ENCODE results near the gene BRD7. TPM values are rescaled to one million over a fixed set of nuclear protein-coding genes. Genes with fewer than 3 reads are reported as not detected.

The BRD7 gene
- total RNA-seq, 1 donor from 2014 or later: 104 TPM

- no peaks in the 10 kb centered on the region for H3K9me3 Mint-ChIP-seq (ENCODE audit: low read depth)
- no peak for DNase-seq (ENCODE audit: low spot score, unreplicated experiment)
- peaks cover 26% of the 10 kb centered on the region for H3K36me3 Mint-ChIP-seq (ENCODE audit: insufficient read depth)
- peaks cover 11% of the 10 kb centered on the region for H3K4me1 Mint-ChIP-seq (ENCODE audit: low read depth)
- H3K4me3 Mint-ChIP-seq (ENCODE audit: low read depth): no peak overlapping the region
- no peak for TF ChIP-seq CTCF (IDR thresholded peaks at IDR 0.05; ENCODE audit: unreplicated experiment)
- peak overlapping the region; percentile 64 for H3K27ac Mint-ChIP-seq
- no peaks in the 10 kb centered on the region for H3K27me3 Mint-ChIP-seq
Observed at GRCh38 chr16:50316848-50317630, 51.7 kb downstream of the BRD7 start.

DNA sequence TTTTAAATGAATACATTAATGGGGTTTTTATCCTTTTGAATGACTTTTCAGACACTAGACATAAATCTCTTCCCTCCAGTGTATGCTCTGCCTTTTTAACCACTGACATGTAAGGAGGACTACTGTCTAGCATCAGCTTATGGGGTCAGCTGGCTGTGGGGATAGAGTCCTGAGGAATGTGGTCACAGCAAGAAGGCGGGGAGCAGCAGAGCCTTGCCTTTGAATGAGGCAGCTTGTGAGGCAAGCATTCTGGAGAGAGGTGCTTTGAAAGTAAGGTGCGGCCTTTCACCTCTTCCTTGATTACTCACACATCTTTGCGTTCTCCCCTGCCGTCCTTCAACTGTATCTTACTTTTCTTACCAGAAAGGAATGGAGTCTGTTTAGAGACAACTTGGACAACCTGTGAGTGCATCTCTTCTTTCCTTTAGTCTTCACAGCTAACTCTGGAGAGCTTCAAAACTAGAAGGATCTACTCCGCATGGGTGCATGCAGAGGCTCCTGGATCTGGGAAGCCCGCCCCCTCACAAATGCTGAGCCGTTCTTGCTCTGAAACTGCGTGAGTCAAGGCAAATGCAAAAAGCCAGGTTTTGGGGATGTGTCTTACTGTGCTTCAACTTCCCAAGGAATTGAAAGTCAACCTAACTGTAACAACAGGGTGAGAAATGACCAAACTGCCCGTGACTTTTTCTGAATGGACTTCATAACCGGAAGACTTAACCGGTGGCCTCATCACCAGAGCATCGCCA is 52.5 kb downstream of the BRD7 start:
- H3K4me3 Mint-ChIP-seq (ENCODE audit: low read depth): no peak overlapping the region
- no peak overlapping the region for H3K27ac Mint-ChIP-seq
- no peak for DNase-seq (ENCODE audit: low spot score, unreplicated experiment)
- peaks cover 11% of the 10 kb centered on the region for H3K4me1 Mint-ChIP-seq (ENCODE audit: low read depth)
- no peak for TF ChIP-seq CTCF (IDR thresholded peaks at IDR 0.05; ENCODE audit: unreplicated experiment)
- H3K9me3 Mint-ChIP-seq (ENCODE audit: low read depth): no peaks in the 10 kb centered on the region
- H3K36me3 Mint-ChIP-seq (ENCODE audit: insufficient read depth): peaks cover 24% of the 10 kb centered on the region
- H3K27me3 Mint-ChIP-seq: no peaks in the 10 kb centered on the region

GRCh38 chr16:50315346-50315997 is 53.3 kb downstream of the BRD7 start:
- Mint-ChIP-seq H3K27me3 (no peaks in the 10 kb centered on the region), H3K4me3 (ENCODE audit: low read depth) (no peak overlapping the region), H3K36me3 (ENCODE audit: insufficient read depth) (peaks cover 22% of the 10 kb centered on the region), H3K4me1 (ENCODE audit: low read depth) (peaks cover 11% of the 10 kb centered on the region), H3K27ac (no peak overlapping the region), H3K9me3 (ENCODE audit: low read depth) (no peaks in the 10 kb centered on the region)
- no peak for DNase-seq (ENCODE audit: low spot score, unreplicated experiment)
- no peak for TF ChIP-seq CTCF (IDR thresholded peaks at IDR 0.05; ENCODE audit: unreplicated experiment)

DNA sequence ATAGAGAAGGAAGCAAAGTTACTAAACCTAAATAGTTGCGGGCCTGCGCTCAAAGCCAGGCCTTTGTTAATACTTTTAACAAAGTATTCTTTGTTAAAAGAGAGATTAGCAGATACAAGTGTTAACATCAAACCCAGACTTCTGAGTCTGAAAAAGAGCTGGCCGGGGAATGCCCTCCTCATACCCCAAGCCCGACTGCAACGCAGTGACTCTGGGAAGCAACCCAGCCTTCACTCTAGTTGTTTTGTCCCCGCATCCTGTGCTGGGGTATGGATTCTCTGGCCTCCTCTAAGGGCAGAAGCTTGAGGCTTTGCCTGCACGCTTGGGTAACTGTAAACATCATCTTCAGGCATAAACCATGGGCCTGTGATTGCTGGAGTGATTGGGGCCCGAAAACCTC is 54.1 kb downstream of the BRD7 start:
- DNase-seq (ENCODE audit: low spot score, unreplicated experiment): no peak
- Mint-ChIP-seq H3K9me3 (ENCODE audit: low read depth) (no peaks in the 10 kb centered on the region), H3K36me3 (ENCODE audit: insufficient read depth) (peaks cover 19% of the 10 kb centered on the region), H3K4me1 (ENCODE audit: low read depth) (peaks cover 16% of the 10 kb centered on the region), H3K27me3 (no peaks in the 10 kb centered on the region), H3K27ac (peak overlapping the region; percentile 84), H3K4me3 (ENCODE audit: low read depth) (no peak overlapping the region)
- no peak for TF ChIP-seq CTCF (IDR thresholded peaks at IDR 0.05; ENCODE audit: unreplicated experiment)

Measured in progenitor cell of endocrine pancreas (in vitro differentiated cells).